Breast epithelium (tissue), 4 donors: ENCODE measurements around the gene ADCY5. TPM values are rescaled to one million over a fixed set of nuclear protein-coding genes. Genes with fewer than 3 reads are reported as not detected.

Experiments used
- DNase-seq, 2 donors: peaks; one replicate each; pipeline ENCODE4 v3.0.0-alpha.2; 2019; ENCODE audit warnings: low spot score in 2 of 2
- H3K27ac ChIP-seq, 2 donors: fragments of 200-600 bp; sonication (generic) in 1 of 2; one replicate each; pipeline ENCODE4 v1.5.1; 2016 to 2019; ENCODE audit warnings: mild to moderate bottlenecking in 1 of 2
- H3K27me3 ChIP-seq, 2 donors: fragments of 200-600 bp; sonication (generic) in 1 of 2; one replicate each; pipeline versions ENCODE4 v1.5.1 to v1.6.0; 2017 to 2019; ENCODE audit warnings: control low read depth in 1 of 2, mild to moderate bottlenecking in 1 of 2
- H3K36me3 ChIP-seq: fragments of 200-600 bp; one replicate; pipeline ENCODE4 v1.5.1; 2019
- H3K4me1 ChIP-seq, 2 donors: fragments of 200-600 bp; sonication (generic); one replicate each; pipeline ENCODE4 v1.5.1; 2016 to 2019; ENCODE audit warnings: control low read depth in 1 of 2
- H3K4me3 ChIP-seq, 3 donors: fragments of 200-600 bp; sonication (generic); 1 replicate in 2 of 3; 2 replicates in 1 of 3; pipeline ENCODE4 v1.5.1; 2016 to 2019; ENCODE audit warnings: mild to moderate bottlenecking in 3 of 3, moderate library complexity in 2 of 3
- H3K9me3 ChIP-seq, 2 donors: fragments of 200-600 bp; sonication (generic) in 1 of 2; one replicate each; pipeline ENCODE4 v1.5.1; 2016 to 2019; ENCODE audit warnings: control low read depth in 1 of 2
- POLR2A ChIP-seq: fragments of 450-650 bp; IDR thresholded peaks from one replicate; pipeline ENCODE4 v1.6.1; 2016; ENCODE audit warnings: antibody characterized with exemption, mild to moderate bottlenecking, moderate library complexity
- POLR2AphosphoS5 ChIP-seq, 3 donors: sonication (generic); formaldehyde crosslinking; IDR thresholded peaks; one replicate each; pipeline ENCODE4 v1.6.1; 2017; ENCODE audit warnings: antibody characterized with exemption in 3 of 3
- intact Hi-C: fragments of 100-400 bp; cut with DNase I; formaldehyde crosslinking; loops from one replicate; pipeline ENCODE4 v1.15.1; 2023; ENCODE audit warnings: low total_unique reads
- total RNA-seq, 3 donors: library from RNA; depleted of rRNA; stranded (reverse); fragments of >200 nt; gene quantifications; one replicate each; pipeline ENCODE4 v1.1.0, GENCODE V29; 2016
- TF ChIP-seq, protein P1 (sequence below), 3 donors: fragments of 450-650 bp; IDR thresholded peaks; one replicate each; pipeline ENCODE4 v1.5.1; 2016 to 2017; ENCODE audit warnings: antibody characterized with exemption in 3 of 3, mild to moderate bottlenecking in 3 of 3, moderate library complexity in 3 of 3

The ADCY5 gene
- total RNA-seq, 3 donors from 2014 or later: 10.1 to 32.5 (median 11.5) TPM

GRCh38 chr3:123334056-123334455 is 114.8 kb downstream of the ADCY5 start:
- Histone ChIP-seq H3K36me3 (no peaks in the 10 kb centered on the region), H3K9me3 (no peaks in the 10 kb centered on the region), H3K4me1 (peaks cover 0 to 10% of the 10 kb centered on the region in 2 donors), H3K27me3 (no peaks in the 10 kb centered on the region), H3K4me3 (no peak overlapping the region), H3K27ac (no peak overlapping the region)
- TF ChIP-seq POLR2AphosphoS5 (IDR thresholded peaks at IDR 0.05): no peak
- TF ChIP-seq, protein P1, sequence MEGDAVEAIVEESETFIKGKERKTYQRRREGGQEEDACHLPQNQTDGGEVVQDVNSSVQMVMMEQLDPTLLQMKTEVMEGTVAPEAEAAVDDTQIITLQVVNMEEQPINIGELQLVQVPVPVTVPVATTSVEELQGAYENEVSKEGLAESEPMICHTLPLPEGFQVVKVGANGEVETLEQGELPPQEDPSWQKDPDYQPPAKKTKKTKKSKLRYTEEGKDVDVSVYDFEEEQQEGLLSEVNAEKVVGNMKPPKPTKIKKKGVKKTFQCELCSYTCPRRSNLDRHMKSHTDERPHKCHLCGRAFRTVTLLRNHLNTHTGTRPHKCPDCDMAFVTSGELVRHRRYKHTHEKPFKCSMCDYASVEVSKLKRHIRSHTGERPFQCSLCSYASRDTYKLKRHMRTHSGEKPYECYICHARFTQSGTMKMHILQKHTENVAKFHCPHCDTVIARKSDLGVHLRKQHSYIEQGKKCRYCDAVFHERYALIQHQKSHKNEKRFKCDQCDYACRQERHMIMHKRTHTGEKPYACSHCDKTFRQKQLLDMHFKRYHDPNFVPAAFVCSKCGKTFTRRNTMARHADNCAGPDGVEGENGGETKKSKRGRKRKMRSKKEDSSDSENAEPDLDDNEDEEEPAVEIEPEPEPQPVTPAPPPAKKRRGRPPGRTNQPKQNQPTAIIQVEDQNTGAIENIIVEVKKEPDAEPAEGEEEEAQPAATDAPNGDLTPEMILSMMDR (IDR thresholded peaks at IDR 0.05): no peak
- TF ChIP-seq POLR2A: no peak
- DNase-seq: no peak
- intact Hi-C loops: loop anchor here (10.0 kb wide), 1 partner anchor 151 kb away; no protein-coding TSS in a partner anchor

- Histone ChIP-seq H3K9me3 (no peaks in the 10 kb centered on the region), H3K4me1 (peaks cover 0 to 12% of the 10 kb centered on the region in 2 donors), H3K27ac (no peak overlapping the region), H3K4me3 (no peak overlapping the region), H3K27me3 (no peaks in the 10 kb centered on the region), H3K36me3 (no peaks in the 10 kb centered on the region)
- no peak for DNase-seq
- TF ChIP-seq POLR2AphosphoS5 (IDR thresholded peaks at IDR 0.05) (no peak), POLR2A (no peak)
- TF ChIP-seq, protein P1 (IDR thresholded peaks at IDR 0.05): no peak
- intact Hi-C loops: loop anchor here (10.0 kb wide), 1 partner anchor 151 kb away; no protein-coding TSS in a partner anchor
Measured at GRCh38 chr3:123333401-123333800, 115.5 kb downstream of the ADCY5 start.

- no peaks in the 10 kb centered on the region for H3K36me3 ChIP-seq
- H3K4me3 ChIP-seq: no peak overlapping the region
- no peaks in the 10 kb centered on the region for H3K27me3 ChIP-seq
- peaks cover 0 to 12% of the 10 kb centered on the region in 2 donors for H3K4me1 ChIP-seq
- DNase-seq: no peak
- TF ChIP-seq, protein P1 (IDR thresholded peaks at IDR 0.05): no peak
- no peak for TF ChIP-seq POLR2AphosphoS5 (IDR thresholded peaks at IDR 0.05)
- TF ChIP-seq POLR2A: no peak
- peak overlapping the region; percentile 69 to 85 for H3K27ac ChIP-seq
- no peaks in the 10 kb centered on the region for H3K9me3 ChIP-seq
- intact Hi-C loops: loop anchor here (10.0 kb wide), 1 partner anchor 153 kb away; no protein-coding TSS in a partner anchor
Measured at GRCh38 chr3:123332124-123332641, 116.7 kb downstream of the ADCY5 start.

DNA sequence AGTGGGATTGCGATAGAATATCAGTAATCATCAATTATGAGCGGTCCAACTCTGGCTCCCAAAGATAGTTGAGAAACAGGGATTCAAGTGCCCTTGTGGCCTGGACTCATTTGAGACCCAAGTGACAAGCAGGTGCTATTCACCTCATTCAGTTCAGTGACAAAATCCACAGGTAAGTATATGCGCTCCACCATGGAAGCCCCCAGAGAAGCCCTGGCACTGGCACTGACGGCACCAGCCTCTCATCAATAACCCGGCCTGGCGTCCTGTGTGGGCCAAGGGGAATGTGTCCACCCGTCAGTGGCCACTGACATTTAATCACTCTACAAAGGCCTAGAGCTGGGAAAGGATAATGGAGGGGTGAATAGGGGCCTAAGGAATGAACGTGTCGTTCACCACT is 117.2 kb downstream of the ADCY5 start:
- peaks cover 0 to 12% of the 10 kb centered on the region in 2 donors for H3K4me1 ChIP-seq
- TF ChIP-seq POLR2AphosphoS5 (IDR thresholded peaks at IDR 0.05) (no peak), POLR2A (no peak)
- TF ChIP-seq, protein P1 (IDR thresholded peaks at IDR 0.05): no peak
- intact Hi-C loops: loop anchor here (10.0 kb wide), 1 partner anchor 153 kb away; no protein-coding TSS in a partner anchor
- no peaks in the 10 kb centered on the region for H3K36me3 ChIP-seq
- no peak for DNase-seq
- no peaks in the 10 kb centered on the region for H3K27me3 ChIP-seq
- no peak overlapping the region for H3K4me3 ChIP-seq
- H3K9me3 ChIP-seq: no peaks in the 10 kb centered on the region
- peak overlapping the region; percentile 69 to 85 for H3K27ac ChIP-seq

- intact Hi-C loops: loop anchor here (10.0 kb wide), 1 partner anchor 154 kb away; no protein-coding TSS in a partner anchor
- no peaks in the 10 kb centered on the region for H3K9me3 ChIP-seq
- no peak for TF ChIP-seq POLR2AphosphoS5 (IDR thresholded peaks at IDR 0.05)
- TF ChIP-seq POLR2A: no peak
- TF ChIP-seq, protein P1 (IDR thresholded peaks at IDR 0.05): no peak
- no peaks in the 10 kb centered on the region for H3K36me3 ChIP-seq
- no peaks in the 10 kb centered on the region for H3K27me3 ChIP-seq
- no peak for DNase-seq
- peaks cover 0 to 12% of the 10 kb centered on the region in 2 donors for H3K4me1 ChIP-seq
- H3K4me3 ChIP-seq: peak overlapping the region in 2 of 3 donors; percentile 1 to 42
- H3K27ac ChIP-seq: peak overlapping the region; percentile 69 to 85
Measured at GRCh38 chr3:123331006-123331405, 117.9 kb downstream of the ADCY5 start.
